Lower lobe of right lung (tissue), 2 donors: ENCODE data around the gene MICALL1. TPM values are rescaled to one million over a fixed set of nuclear protein-coding genes. Genes with fewer than 3 reads are reported as not detected.

Experiments
- ATAC-seq, 2 donors: fragments of 200-7000 bp; cut with Tn5 transposase; one replicate each; pipeline ENCODE4 v1.9.1; 2020 to 2022; ENCODE audit warnings: mild to moderate bottlenecking in 2 of 2, moderate library complexity in 2 of 2
- DNase-seq: peaks from one replicate; pipeline ENCODE4 v3.0.0-alpha.2; 2020
- H3K27ac ChIP-seq: fragments of 200-600 bp; one replicate; pipeline ENCODE4 v1.8.0; 2022
- H3K27me3 ChIP-seq: fragments of 200-600 bp; one replicate; pipeline ENCODE4 v1.8.0; 2022; ENCODE audit warnings: low read depth
- H3K36me3 ChIP-seq: fragments of 200-600 bp; one replicate; pipeline ENCODE4 v1.8.0; 2022; ENCODE audit warnings: mild to moderate bottlenecking
- H3K4me1 ChIP-seq: fragments of 200-600 bp; one replicate; pipeline ENCODE4 v1.8.0; 2022
- H3K4me3 ChIP-seq: fragments of 200-600 bp; one replicate; pipeline ENCODE4 v1.8.0; 2022; ENCODE audit warnings: mild to moderate bottlenecking
- H3K9me3 ChIP-seq: fragments of 200-600 bp; one replicate; pipeline ENCODE4 v1.8.0; 2022
- intact Hi-C: fragments of 100-400 bp; cut with DNase I; formaldehyde crosslinking; loops from one replicate; pipeline ENCODE4 v1.11.0; 2022
- total RNA-seq: library from RNA; stranded (reverse); fragmentation: NEBNext Ultra II Directional; extraction: Animal tissue kit (Norgen Biotek cat#: 25700); gene quantifications from one replicate; pipeline ENCODE4 v1.2.1, GENCODE V29; 2021
- TF ChIP-seq, protein P1 (sequence below): fragments of 200-600 bp; IDR thresholded peaks from one replicate; pipeline ENCODE4 v1.8.0; 2022; ENCODE audit warnings: antibody characterized with exemption, mild to moderate bottlenecking
- donor health status: DM: no; HTN: yes; CAD: no; lungs with severe emphysema.

Gene MICALL1
- total RNA-seq, 1 donor from 2014 or later = 32.2 TPM

DNA sequence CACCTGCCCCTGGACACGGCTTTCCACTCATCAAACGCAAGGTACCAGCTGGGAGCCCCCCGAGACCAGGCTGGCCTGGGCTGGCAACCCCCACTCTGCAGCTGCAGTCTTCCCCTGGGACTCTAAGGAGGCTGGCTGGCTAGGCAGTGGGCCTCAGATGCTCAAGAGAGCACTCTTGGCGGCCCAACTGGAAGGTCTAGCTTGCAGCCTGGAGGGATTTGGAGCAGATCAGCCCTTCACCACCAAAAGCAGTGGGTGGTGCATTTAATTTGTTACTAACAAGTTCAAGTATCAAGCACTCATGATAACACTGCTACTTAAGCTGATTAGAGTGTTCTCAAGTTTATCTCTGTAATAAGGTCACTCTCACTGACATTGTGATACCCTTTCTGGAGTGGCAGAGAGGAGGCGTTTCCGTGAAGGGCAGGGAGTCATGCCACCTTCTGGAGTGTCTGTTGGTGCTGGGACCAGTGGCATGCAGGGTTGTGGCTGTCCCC, 25.8 kb downstream of the MICALL1 start:
- Histone ChIP-seq H3K27ac (peak overlapping the region; percentile 10), H3K9me3 (no peaks in the 10 kb centered on the region), H3K27me3 (no peaks in the 10 kb centered on the region), H3K4me3 (no peak overlapping the region), H3K4me1 (peaks cover 47% of the 10 kb centered on the region), H3K36me3 (peaks cover 50% of the 10 kb centered on the region)
- TF ChIP-seq, protein P1, sequence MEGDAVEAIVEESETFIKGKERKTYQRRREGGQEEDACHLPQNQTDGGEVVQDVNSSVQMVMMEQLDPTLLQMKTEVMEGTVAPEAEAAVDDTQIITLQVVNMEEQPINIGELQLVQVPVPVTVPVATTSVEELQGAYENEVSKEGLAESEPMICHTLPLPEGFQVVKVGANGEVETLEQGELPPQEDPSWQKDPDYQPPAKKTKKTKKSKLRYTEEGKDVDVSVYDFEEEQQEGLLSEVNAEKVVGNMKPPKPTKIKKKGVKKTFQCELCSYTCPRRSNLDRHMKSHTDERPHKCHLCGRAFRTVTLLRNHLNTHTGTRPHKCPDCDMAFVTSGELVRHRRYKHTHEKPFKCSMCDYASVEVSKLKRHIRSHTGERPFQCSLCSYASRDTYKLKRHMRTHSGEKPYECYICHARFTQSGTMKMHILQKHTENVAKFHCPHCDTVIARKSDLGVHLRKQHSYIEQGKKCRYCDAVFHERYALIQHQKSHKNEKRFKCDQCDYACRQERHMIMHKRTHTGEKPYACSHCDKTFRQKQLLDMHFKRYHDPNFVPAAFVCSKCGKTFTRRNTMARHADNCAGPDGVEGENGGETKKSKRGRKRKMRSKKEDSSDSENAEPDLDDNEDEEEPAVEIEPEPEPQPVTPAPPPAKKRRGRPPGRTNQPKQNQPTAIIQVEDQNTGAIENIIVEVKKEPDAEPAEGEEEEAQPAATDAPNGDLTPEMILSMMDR = no peak
- DNase-seq (no peak), ATAC-seq (peak; percentile 58 to 80)
- intact Hi-C loops = no loop called here

DNA sequence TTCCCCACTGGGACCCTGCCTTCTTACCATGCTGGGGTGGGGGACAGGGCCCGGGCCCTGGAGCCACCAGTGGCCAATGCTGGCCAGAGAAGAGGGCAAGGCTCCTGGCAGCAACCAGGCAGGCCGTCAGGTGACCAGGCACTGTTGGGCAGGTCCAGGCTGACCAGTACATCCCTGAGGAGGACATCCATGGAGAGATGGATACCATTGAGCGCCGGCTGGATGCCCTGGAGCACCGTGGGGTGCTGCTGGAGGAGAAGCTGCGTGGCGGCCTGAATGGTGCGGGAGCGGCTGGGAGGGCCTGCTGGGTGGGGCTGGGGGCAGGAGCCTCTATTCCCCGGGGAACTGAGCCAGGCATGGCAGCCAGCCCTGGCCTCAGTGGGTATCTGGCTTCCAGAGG, 26.3 kb downstream of the MICALL1 start:
- Histone ChIP-seq H3K36me3 (peaks cover 50% of the 10 kb centered on the region), H3K9me3 (no peaks in the 10 kb centered on the region), H3K27me3 (no peaks in the 10 kb centered on the region), H3K4me1 (peaks cover 47% of the 10 kb centered on the region), H3K4me3 (no peak overlapping the region), H3K27ac (peak overlapping the region; percentile 10)
- DNase-seq (no peak), ATAC-seq (peak; percentile 1 to 14)
- intact Hi-C loops = no loop called here
- TF ChIP-seq, protein P1 = no peak

DNA sequence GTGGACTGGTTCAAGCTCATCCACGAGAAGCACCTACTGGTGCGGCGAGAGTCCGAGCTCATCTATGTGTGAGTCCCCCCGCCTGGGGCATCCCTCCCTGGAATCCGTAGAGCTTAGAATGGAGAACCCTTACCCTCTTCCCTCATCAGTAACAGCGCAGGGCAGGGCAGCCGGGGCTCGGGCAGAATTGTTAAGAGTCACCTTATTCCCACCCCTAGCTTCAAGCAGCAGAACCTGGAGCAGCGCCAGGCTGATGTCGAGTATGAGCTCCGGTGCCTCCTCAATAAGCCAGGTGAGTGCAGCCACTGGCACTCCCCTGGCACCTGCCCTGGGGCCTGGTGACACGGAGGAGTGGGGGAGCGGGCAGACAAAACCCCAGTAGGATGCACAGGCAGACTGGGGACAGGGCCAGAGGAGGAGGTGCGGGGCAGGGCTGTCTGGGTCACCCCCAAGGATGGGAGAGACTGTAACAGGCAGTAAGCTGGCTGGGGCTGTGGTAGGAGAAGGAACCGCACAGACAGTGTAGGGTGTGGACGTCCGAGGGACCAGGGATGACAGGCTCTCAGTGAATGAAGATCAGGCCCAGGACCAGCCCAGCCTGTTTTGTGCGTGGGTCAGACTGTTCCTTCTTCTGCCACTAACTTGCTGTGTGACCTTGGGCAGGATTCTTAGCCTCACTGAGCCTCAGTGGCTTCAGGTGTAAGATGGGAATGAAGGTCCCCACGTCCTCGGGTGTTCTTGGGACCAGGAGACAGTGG, 26.9 kb downstream of the MICALL1 start:
- intact Hi-C loops = no loop called here
- Histone ChIP-seq H3K4me1 (peaks cover 47% of the 10 kb centered on the region), H3K9me3 (no peaks in the 10 kb centered on the region), H3K27me3 (no peaks in the 10 kb centered on the region), H3K36me3 (peaks cover 50% of the 10 kb centered on the region), H3K4me3 (no peak overlapping the region), H3K27ac (peak overlapping the region; percentile 56)
- TF ChIP-seq, protein P1 = no peak
- DNase-seq = peak; percentile 90
- ATAC-seq = peak; percentile 39 to 47

DNA sequence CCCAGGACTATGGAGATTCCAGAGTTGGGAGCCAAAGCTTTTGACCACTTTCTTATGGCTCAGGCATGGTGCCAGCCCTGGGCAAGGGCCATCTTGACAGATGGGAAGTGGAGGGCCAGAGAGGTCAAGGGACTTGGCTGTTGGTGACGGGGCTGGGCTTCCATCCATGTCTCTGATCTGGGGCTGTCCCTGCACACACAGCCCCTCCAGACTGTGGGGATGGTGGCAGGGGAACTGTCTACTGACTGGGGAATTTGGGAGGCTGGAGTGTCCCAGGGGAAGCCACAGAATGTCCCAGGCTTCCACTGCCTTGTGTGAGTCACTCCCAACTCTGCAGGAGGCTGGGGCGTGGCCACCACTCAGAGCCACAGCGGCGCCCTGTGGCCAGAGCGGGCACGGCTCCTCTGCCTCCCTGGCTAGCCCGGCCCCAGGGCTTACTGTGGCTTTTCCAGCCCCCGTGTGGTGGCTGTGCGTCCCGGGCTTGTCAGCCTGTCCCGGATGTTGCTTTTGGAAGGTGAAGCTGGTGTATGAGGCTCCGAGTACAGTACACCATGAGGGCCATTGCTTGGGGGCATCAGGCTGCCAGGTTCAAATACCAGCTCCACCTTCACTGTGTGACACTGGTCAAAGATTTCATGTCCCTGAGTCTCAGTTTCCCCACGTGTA, 27.7 kb downstream of the MICALL1 start:
- Histone ChIP-seq H3K27ac (peak overlapping the region; percentile 56), H3K9me3 (no peaks in the 10 kb centered on the region), H3K27me3 (no peaks in the 10 kb centered on the region), H3K4me1 (peaks cover 47% of the 10 kb centered on the region), H3K4me3 (peak overlapping the region; percentile 6), H3K36me3 (peaks cover 50% of the 10 kb centered on the region)
- TF ChIP-seq, protein P1 = peak; percentile 97
- intact Hi-C loops = no loop called here
- ATAC-seq (peak; percentile 92 to 96), DNase-seq (peak; percentile 94)

DNA sequence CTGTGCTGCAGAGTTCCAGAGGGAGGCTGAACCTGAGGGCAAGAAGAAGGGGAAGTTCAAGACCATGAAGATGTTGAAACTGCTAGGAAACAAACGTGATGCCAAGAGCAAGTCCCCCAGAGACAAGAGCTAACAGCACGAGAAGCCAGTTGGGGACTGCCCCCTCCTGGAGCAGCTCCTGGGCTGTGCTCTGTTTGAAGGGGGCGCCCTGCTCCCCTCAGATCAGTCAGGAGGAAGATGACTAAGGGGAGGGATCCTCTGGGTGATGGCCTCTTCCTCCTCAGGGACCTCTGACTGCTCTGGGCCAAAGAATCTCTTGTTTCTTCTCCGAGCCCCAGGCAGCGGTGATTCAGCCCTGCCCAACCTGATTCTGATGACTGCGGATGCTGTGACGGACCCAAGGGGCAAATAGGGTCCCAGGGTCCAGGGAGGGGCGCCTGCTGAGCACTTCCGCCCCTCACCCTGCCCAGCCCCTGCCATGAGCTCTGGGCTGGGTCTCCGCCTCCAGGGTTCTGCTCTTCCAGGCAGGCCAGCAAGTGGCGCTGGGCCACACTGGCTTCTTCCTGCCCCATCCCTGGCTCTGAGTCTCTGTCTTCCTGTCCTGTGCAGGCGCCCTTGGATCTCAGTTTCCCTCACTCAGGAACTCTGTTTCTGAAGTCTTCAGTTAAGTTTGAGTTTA, 34.7 kb downstream of the MICALL1 start:
- H3K9me3 ChIP-seq = no peaks in the 10 kb centered on the region
- no peak overlapping the region for H3K27ac ChIP-seq
- TF ChIP-seq, protein P1 = no peak
- DNase-seq (no peak), ATAC-seq (no peak)
- intact Hi-C loops = no loop called here
- no peak overlapping the region for H3K4me3 ChIP-seq
- no peaks in the 10 kb centered on the region for H3K27me3 ChIP-seq
- H3K36me3 ChIP-seq = peaks cover 69% of the 10 kb centered on the region
- no peaks in the 10 kb centered on the region for H3K4me1 ChIP-seq
